Mucosa of rectum (tissue), 2 donors: Measurements from ENCODE around the gene P4HTM.

Experiments used
- H3K27ac ChIP-seq, 2 donors: one replicate each; pipeline ENCODE4 v1.7.0; 2013; ENCODE audit warnings: inconsistent platforms in 2 of 2, low read depth in 2 of 2, low read length in 2 of 2
- H3K27me3 ChIP-seq, 2 donors: one replicate each; pipeline ENCODE4 v1.7.0; 2013; ENCODE audit warnings: low read length in 2 of 2; ENCODE audit not compliant: control insufficient read depth in 2 of 2, insufficient read depth in 2 of 2
- H3K36me3 ChIP-seq, 2 donors: one replicate each; pipeline ENCODE4 v1.7.0; 2013; ENCODE audit warnings: low read length in 2 of 2; ENCODE audit not compliant: control insufficient read depth in 2 of 2, insufficient read depth in 2 of 2
- H3K4me1 ChIP-seq, 2 donors: one replicate each; pipeline ENCODE4 v1.7.0; 2013; ENCODE audit warnings: low read length in 2 of 2, mild to moderate bottlenecking in 1 of 2; ENCODE audit not compliant: control insufficient read depth in 2 of 2, insufficient read depth in 2 of 2
- H3K4me3 ChIP-seq, 2 donors: one replicate each; pipeline ENCODE4 v1.7.0; 2013; ENCODE audit warnings: low read length in 2 of 2
- H3K9ac ChIP-seq, 2 donors: one replicate each; pipeline ENCODE4 v1.7.0; 2013; ENCODE audit warnings: low read length in 2 of 2, low read depth in 1 of 2, mild to moderate bottlenecking in 1 of 2
- H3K9me3 ChIP-seq, 2 donors: one replicate each; pipeline ENCODE4 v1.7.0; 2013; ENCODE audit warnings: low read length in 2 of 2; ENCODE audit not compliant: control insufficient read depth in 2 of 2
- donor health status: healthy.
- donor health status: Normal muscosa, but diverticular disease.

Gene P4HTM

DNA sequence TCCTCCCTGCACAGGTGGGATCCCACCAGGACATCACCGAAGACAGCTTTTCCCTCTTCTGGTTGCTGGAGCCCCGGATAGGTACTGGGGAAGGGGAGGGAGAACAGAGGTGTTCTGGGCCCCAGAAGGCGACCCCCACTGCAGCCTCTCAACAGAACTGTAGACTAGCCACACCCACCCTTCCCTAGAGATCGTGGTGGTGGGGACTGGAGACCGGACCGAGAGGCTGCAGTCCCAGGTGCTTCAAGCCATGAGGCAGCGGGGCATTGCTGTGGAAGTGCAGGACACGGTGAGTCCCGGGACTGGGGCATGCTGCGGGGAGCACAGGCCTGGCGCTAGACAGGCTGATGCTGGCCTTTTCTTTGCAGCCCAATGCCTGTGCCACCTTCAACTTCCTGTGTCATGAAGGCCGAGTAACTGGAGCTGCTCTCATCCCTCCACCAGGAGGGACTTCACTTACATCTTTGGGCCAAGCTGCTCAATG, 32.7 kb downstream of the P4HTM start:
- peaks cover 29 to 43% of the 10 kb centered on the region in 2 donors for H3K36me3 ChIP-seq
- peak overlapping the region; percentile 100 for H3K27ac ChIP-seq
- peaks cover 18 to 28% of the 10 kb centered on the region in 2 donors for H3K4me1 ChIP-seq
- H3K4me3 ChIP-seq, result peak overlapping the region; percentile 82 to 95
- H3K9me3 ChIP-seq, result no peaks in the 10 kb centered on the region
- no peaks in the 10 kb centered on the region for H3K27me3 ChIP-seq
- peak overlapping the region; percentile 91 to 99 for H3K9ac ChIP-seq

DNA sequence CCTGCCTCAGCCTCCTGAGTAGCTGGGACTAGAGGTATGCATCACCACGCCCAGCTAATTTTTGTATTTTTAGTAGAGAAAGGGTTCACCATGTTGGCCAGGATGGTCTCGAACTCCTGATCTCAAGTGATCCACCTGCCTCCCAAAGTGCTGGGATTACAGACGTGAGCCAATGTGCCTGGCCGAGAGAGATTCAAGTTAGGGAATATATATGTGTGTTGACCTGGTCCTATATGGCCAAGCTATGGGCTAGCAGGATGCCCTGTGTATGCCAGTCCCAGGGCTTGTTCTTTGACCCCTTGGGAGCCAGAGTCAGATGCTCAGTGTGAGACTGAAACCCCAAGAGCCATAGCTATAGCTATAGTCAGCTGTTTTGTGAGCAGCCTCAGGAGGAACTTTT, 33.7 kb downstream of the P4HTM start:
- Histone ChIP-seq H3K4me1 (peaks cover 25 to 34% of the 10 kb centered on the region in 2 donors), H3K9me3 (no peaks in the 10 kb centered on the region), H3K36me3 (peaks cover 29 to 43% of the 10 kb centered on the region in 2 donors), H3K4me3 (no peak overlapping the region), H3K9ac (no peak overlapping the region), H3K27ac (no peak overlapping the region), H3K27me3 (no peaks in the 10 kb centered on the region)

DNA sequence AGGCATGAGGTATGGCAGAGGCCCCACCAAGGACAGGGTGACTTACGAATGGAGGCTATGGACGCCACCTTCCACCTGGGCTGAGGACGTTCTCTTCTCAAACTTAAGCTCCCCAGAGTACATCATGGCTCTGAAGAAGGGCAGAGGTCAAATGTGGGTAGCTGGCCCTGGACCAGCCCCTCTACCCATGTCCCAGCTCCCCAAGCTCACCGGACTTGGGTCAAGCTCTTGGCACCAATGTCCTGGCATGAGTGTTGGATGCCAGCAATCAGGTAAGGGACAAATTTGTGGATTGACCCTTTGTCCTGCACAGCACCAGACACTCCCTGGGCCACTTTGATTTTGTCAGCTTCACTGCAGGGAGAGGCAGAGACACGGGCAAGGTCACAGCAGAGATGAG, 34.4 kb downstream of the P4HTM start:
- Histone ChIP-seq H3K36me3 (peaks cover 29 to 43% of the 10 kb centered on the region in 2 donors), H3K27ac (no peak overlapping the region), H3K9me3 (no peaks in the 10 kb centered on the region), H3K27me3 (no peaks in the 10 kb centered on the region), H3K4me3 (no peak overlapping the region), H3K4me1 (peaks cover 30 to 32% of the 10 kb centered on the region in 2 donors), H3K9ac (no peak overlapping the region)

DNA sequence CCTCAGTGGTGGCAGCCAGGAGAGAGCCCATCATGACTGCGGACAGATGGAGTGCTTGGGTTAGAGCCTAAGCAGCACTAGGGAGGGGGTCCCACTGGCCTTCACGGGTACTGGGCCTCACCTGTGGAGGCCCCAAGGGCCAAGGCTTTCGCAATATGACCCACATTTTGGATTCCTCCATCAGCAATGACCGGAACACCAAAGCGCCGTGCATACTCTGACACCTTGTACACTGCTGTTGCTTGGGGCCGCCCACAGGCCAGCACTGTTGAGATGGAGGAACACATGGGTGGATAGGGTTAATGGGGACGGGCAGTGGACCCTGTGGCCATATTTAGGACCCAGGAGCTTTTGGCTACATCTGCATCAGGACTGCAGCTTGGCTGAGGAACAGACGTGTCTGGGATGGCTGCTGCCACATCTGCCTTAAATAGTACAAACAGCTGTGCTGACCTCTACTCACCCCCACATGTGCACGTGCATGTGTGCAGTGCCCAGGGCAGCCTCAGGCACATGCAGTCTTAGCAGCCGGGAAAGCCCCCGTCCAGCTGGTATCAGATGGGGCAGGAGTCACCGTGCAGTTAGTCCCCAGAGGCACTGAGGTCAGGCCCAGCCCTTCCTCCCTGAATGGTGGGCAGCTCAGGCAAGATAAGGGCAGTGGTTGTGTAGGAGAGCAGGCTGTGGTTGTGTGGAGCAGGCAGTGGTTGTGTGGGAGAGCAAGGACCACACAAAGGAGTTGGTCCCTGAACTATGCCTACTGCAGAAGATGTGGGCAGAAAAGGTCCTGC, 35.2 kb downstream of the P4HTM start:
- H3K36me3 ChIP-seq, result peaks cover 29 to 46% of the 10 kb centered on the region in 2 donors
- no peaks in the 10 kb centered on the region for H3K27me3 ChIP-seq
- H3K9ac ChIP-seq, result no peak overlapping the region
- H3K4me3 ChIP-seq, result no peak overlapping the region
- H3K27ac ChIP-seq, result no peak overlapping the region
- H3K4me1 ChIP-seq, result peaks cover 24 to 31% of the 10 kb centered on the region in 2 donors
- no peaks in the 10 kb centered on the region for H3K9me3 ChIP-seq

DNA sequence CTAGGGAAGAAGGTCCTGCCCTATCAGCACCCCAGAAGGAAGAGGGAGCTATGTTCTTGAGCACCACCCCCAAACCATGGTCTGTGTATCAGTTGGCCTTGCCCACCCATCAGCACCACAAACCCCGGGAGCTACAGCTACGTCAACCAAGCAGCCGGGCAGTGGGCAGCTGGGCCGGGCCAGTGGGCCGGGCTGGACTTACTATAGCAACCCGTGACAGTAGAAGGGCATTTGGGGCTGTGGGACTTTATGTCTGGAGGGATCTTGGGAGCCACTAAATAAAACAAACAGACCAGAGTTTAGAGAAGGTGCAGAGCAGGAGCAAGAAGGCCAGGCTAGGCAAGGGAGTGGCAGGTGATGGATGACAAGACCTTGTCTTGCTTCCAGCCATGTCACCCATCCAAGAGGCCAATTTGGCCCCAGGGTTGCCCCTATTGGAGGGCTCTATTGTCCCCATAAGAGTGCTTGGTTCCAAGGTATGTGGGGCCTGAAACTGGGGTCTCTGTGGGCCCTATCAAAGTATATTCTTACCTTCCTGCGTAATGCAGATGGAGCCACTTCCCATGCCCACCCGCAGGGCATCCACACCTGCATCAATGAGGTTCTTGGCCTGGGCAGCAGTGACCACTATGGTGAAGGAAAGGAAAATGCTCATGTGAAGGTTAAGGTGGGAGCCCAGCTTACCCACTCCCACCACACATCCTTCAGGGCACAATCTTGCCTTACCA, 35.9 kb downstream of the P4HTM start:
- Histone ChIP-seq H3K4me1 (peaks cover 19 to 28% of the 10 kb centered on the region in 2 donors), H3K36me3 (peaks cover 35 to 51% of the 10 kb centered on the region in 2 donors), H3K4me3 (no peak overlapping the region), H3K27ac (no peak overlapping the region), H3K9me3 (no peaks in the 10 kb centered on the region), H3K9ac (no peak overlapping the region), H3K27me3 (no peaks in the 10 kb centered on the region)

DNA sequence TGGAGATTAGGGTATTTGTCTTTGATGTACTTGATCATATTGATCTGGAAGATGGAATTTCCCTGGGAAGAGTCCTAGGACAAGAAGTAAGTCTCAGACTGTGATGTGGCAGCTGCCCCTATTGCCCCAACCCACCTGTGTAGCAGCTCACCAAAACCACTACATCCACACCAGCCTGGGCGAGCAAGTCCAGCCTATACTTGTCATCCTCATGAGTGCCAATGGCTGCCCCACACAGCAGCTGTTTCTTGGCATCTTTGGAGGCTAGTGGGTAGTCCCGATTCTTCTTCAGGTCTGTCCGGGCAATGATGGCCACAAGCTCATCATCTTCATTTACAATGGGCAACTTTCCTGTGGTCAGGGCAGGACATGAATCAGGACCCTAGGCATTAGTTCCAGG, 36.5 kb downstream of the P4HTM start:
- H3K27ac ChIP-seq, result no peak overlapping the region
- H3K4me3 ChIP-seq, result no peak overlapping the region
- peaks cover 19 to 28% of the 10 kb centered on the region in 2 donors for H3K4me1 ChIP-seq
- no peaks in the 10 kb centered on the region for H3K27me3 ChIP-seq
- H3K9ac ChIP-seq, result no peak overlapping the region
- no peaks in the 10 kb centered on the region for H3K9me3 ChIP-seq
- peaks cover 37 to 57% of the 10 kb centered on the region in 2 donors for H3K36me3 ChIP-seq

DNA sequence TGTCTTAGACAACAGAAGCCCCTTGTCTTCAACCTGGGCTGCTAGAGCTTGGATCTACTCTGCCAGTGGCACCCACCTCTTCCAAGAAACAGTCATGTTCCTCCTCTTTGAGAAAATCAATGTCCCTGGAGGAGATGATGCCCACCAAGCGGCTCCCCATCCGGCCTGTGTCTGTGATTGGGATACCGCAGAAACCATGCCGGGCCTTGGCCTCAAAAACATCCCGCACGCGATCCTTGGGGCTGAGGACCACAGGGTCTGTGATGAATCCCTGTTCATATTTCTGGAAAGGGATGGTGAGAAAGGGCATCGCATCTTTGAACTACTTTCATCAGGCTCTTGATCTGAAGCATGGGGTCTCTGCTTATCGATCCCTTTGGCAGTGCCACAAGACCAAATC, 37.6 kb downstream of the P4HTM start:
- peaks cover 48 to 68% of the 10 kb centered on the region in 2 donors for H3K36me3 ChIP-seq
- H3K27ac ChIP-seq, result no peak overlapping the region
- H3K9ac ChIP-seq, result no peak overlapping the region
- peaks cover 17 to 27% of the 10 kb centered on the region in 2 donors for H3K4me1 ChIP-seq
- H3K4me3 ChIP-seq, result no peak overlapping the region
- no peaks in the 10 kb centered on the region for H3K27me3 ChIP-seq
- no peaks in the 10 kb centered on the region for H3K9me3 ChIP-seq

DNA sequence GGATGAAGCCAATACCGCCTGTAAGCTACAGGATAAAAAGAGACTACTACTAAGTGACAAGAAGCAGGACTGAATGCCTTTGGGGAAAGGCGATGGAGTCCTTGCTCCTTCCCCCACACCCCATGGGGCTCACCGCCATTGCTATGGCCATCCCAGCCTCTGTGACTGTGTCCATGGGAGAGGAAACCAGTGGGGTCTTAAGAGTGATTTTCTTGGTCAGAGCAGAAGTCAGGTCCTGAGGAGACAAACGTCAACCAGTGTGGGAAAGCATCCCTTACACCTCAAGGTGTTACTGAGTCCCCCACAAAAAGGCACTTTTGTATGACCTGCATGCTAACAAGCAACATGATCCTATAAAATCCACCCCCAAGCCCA, 38.2 kb downstream of the P4HTM start:
- peaks cover 54 to 71% of the 10 kb centered on the region in 2 donors for H3K36me3 ChIP-seq
- H3K4me1 ChIP-seq, result peaks cover 11 to 20% of the 10 kb centered on the region in 2 donors
- H3K9me3 ChIP-seq, result no peaks in the 10 kb centered on the region
- H3K4me3 ChIP-seq, result peak overlapping the region; percentile 62 to 79
- H3K9ac ChIP-seq, result peak overlapping the region; percentile 87 to 93
- peak overlapping the region in 1 of 2 donors; percentile 91 for H3K27ac ChIP-seq
- H3K27me3 ChIP-seq, result no peaks in the 10 kb centered on the region

DNA sequence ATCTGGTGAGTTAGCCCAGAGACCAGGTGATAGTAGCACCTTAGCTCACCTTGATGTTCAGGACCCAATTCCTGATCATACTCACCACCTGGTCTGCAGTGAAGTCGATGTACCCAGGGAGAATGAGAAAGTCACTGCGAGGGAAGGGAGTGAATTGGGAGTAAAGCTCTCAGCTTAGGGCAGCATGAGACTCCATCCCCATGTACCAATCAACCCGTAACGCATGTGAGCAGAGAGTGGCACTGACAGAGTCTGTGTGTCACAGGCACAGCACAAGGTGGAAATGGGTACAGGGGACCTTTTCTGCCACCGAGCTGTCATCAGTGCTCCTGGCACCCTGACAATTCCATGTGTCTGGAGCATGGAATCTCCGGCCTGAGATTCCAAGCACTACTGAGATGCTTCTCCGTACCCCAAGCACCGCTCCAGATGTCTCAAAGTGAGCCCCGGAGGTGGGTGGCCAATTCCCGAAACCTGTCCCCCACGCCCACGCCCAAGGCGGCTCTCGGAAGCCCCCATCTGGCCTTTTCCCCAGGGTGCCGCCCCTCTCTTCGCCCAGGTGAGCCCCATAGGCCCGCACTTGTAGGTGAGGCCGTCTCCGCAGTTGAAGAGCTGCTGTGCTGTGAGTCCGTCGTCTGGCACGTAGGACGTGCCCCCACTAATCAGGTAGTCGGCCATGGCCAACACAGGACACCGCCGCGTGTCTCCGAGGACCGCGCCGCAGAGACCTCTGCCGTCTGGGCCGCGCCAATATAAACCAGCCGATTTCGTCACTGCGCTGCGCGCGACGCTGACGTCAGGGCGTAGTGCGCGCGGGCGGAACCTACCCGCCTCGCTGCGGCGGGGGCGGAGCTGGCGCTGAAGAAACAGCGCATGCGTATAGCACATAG, 38.9 kb downstream of the P4HTM start, which contains the start of gene IMPDH2:
IMPDH2 (minus strand) TSS at position 726 of the 890 bp plus-strand sequence; CDS start at position 678, 48 bp downstream.
- Histone ChIP-seq H3K4me3 (peak within 1 kb of the TSS; percentile 62 to 79), H3K9me3 (no peaks in the 10 kb centered on the region), H3K4me1 (peaks cover 11 to 19% of the 10 kb centered on the region in 2 donors), H3K36me3 (peaks cover 54 to 72% of the 10 kb centered on the region in 2 donors), H3K27ac (peak within 1 kb of the TSS; percentile 67 to 91), H3K9ac (peak within 1 kb of the TSS; percentile 87 to 93), H3K27me3 (no peaks in the 10 kb centered on the region)
